Measurements from ENCODE around the gene STIM1.

GRCh38 chr11:3905080-3905953 is 49.9 kb downstream of the STIM1 start:
- TF ChIP-seq POLR2A (IDR thresholded peaks at IDR 0.05; ENCODE audit: low read depth) (no peak), POLR2AphosphoS5 (IDR thresholded peaks at IDR 0.05) (peak in 1 of 2 donors; percentile 71)

Data from esophagus muscularis mucosa (tissue), 2 donors.